GM18526 (cell line): ENCODE measurements around the gene PRR22.

Source experiments
- POLR2A ChIP-seq: IDR thresholded peaks from 3 replicates; pipeline ENCODE4 v1.6.1; 2011; ENCODE audit not compliant: insufficient read length; ENCODE audit errors: extremely low read depth

PRR22 gene

DNA sequence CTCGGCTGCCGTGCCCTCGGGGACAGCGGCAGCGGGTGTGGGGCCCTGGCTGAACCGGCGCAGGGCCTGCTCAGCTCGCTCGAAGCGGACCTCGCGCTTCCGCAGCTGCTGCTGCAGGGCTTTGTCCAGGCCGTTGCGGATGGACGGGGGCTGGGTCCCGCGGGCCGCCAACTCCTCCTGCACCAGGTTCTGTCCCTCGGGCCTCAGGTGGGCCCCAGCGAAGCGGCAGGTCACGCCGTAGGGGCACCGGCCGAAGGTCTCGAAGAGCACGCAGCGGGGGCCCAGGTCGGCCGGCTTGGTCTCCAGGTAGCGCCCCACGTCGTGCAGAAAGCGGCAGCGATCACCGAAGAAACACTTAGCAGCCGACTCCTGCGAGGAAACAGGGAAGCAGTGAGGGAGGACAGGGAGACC is 4.8 kb upstream of the PRR22 start:
- TF ChIP-seq POLR2A, result no peak

DNA sequence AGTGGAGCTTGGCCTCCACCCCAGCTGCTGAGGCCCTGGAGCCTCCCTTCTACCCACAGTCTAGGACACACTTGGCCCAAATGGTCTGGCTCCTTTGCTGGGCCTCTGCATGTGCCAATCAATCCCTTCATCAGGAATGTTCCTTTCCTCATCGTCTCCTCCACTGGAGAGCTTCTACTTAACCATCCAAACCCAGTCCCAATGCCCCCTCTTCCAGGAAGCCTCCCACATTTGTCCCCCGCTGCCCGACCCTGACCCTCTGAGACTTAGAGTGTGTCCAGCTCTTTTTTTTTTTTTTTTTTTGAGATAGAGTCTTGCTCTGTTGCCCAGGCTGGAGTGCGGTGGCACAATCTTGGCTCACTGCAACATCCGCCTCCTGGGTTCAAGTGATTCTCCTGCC is 3.9 kb upstream of the PRR22 start:
- no peak for TF ChIP-seq POLR2A

DNA sequence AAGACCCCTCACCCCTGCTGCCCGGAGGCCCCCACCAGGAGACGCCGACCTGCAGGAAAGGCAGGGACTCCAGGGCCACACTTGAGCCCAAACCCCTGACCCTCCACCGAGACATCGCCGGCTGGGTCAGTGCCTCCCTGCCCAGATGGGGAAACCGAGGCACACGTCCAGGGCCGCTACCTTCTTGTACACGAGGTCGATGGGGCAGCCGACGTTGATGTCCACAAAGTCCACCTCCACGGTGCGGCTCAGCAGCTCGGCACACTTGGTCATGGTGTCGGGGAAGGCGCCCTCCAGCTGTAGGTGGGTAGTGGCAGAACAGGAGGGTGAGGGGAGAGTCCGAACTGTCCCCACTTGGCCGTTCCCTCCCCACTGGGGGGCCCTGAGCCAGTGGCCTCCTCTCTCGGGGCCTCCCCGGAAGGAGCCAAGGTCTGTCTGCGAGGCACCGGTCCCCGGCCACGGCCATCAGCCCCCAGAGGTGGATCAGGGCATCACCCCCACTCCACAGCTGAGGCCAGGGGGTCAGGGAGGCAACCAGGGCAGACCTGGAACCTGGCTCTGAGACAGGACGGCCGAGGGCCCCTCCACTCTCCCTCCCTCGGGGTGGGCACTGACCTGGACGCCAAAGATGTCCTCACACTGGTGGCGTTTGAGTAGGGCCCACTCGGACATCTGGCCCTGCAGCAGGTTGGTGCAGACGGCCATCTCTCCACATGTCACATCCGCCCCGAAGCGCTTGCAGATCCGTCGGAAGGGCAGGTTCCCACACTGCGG is 3.0 kb upstream of the PRR22 start:
- no peak for TF ChIP-seq POLR2A

DNA sequence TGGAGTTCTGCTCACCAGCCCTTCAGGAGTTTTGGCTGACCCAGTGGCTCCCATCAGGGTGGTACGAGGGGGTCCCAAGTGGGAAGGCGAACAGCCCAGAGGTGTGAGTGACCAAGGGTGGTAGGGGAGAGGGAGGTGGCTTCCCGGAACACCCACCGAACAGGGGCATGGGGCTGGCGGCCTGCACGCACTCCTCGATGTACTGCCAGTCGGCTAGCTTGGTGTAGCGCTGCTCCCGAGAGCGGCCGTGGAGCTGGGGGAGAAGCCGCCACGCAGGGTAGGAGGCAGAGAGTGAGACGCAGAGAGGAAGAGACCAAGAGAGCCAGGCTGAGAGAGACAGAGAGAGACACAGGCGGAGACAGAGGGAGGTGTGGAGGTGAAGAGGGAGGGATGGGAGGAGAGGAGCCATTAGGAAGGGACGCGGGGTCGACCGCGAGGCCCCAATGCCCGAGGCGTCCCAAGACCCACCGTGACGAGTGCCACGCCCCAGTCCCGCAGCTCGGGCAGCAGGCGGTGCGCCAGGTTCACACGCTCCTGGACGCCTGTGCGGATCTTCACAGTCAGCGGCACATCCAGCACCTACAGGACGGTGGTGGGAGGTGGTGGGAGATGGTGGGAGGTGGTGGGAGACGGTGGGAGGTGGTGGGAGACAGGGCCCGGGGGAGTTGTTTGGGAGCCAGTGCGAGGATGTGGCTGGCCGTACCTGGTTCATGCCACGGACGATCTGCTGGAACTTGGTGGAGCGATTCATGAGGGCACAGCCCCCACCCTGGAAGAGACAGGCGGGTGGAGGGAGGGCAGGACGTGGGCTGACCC is 2.3 kb upstream of the PRR22 start:
- TF ChIP-seq POLR2A, result no peak

DNA sequence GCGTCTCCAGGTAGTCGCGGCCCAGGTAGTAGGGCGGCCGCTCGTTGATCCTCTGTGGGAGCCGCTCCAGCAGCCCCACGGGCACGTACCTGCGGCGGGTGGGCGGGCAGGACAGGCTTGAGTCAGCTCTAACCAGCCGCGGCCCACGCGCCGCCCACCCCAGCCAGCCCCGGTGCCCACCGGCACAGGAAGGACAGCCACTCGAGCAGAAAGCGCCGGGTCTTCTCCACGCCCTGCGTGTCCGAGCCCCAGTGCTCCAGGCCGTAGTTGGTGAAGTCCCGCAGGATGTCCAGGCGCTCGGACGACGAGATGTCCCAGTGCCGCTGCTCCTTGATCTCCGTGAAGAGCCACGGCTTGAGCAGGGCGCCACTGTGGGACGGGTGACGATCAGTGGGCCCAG is 877 bp upstream of the PRR22 start:
- TF ChIP-seq POLR2A, result no peak

DNA sequence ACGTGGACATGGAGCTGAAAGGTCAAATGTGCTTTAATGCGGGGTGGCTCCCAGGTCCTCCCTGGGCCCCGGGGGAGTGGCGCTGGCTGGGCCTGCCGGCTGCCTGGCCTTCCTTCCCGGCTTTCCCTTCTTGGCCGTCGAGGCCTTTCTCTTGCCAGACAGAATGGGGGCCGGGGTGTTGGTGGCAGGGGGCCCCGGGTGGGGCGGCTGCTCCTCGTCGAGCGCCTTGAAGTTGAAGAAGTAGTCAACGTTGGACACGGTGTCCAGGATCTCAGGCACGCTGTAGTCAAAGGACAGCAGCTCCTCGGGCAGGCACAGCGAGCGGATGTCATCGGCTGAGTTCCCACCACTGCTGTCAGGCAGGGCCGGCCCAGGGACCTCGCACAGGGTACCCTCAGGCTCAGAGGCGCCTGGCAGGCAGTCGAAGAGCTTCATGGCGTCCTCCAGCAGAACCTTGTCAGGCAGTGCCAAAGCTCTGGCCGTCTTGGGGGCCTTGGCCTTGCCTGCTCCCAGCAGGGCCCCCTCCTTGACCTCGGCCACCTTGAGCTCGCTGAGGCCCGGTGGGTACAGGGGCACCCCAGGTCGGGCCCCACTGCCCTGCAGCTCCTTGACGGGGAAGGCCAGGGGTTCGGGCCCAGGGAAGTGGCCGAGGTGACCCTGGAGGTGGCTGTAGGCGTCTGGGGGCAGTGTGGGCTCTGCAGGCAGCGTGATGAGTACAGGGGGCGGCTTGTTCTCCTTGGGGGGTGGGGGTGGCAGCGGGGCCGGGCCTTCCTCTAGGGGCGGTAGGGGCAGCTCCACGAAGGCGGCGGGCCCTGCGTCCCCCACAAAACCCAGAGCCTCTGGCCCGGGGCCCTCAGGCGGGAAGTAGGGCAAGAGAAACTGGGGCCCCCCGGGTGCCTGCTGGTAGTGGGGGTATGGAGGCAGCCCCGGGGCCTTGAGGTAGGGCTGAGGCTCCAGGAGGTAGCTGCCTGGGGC is 1.3 kb downstream of the PRR22 start:
- no peak for TF ChIP-seq POLR2A

DNA sequence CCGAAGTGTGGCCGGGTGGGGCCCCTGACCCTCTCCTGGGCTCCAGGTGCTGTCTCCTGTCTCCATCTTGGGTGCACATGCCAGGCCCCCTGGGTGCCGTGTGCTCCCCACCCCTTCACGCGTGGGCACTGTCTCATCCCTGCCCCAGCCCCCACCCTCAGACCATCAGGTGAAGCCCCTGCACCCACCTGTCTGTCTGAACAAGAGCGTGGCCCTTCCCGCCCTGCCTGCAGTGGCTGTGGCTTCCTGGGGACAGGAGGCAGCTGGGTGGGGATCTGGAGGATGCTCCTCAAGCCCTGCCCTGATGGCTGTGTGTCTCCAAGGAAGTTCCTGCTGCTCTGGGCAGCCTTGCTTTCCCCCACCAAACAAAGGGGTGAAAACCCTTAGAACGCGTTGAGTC is 2.2 kb downstream of the PRR22 start:
- TF ChIP-seq POLR2A, result no peak

DNA sequence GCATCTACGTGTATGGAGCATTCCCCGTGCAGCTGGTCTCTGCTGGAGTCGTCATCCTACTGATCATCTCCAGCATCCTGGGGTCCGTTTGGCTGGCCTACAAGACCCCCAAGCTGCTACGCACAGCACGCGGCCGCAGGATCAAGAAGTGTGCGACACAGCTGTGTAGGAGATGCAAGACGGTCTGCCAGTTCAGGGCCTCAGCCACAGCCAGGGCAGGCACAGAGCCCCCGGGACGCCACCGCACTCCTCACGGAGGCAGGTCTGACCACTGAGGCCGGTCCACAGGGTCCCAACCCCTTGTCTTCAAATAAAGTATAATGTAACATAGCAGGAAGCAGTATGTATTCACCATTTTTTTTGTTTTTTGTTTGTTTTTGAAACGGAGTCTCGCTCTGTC is 6.1 kb downstream of the PRR22 start:
- no peak for TF ChIP-seq POLR2A

DNA sequence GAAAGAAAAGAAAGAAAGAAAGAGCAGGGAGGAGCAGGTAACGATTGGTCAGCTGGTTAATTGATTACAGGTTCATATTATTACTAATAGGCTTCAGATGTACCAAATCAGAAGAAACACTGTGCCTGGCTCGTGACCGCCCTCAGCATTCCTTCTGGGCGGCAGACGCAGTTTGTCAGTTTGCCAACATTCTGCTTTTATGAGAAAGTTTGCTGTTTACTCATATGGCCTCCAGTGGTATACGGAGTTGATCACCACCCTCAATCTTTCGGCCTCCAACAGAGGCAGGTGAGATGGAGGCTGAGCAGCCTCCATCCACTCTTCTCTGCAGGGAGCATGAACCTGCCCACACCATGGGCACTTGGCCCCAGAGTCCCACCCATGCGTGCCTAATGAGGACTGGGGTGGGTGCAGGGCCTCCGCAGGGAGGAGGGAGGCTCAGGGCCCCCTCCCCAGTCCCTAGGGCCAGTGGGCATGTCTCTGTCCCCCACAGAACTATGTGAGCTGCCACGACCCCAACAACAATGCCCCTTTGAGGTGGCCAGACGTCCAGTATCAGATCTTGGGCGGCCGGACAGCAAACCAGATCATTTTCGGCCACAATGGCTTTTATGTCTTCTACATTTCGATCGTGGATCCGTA is 8.8 kb downstream of the PRR22 start:
- TF ChIP-seq POLR2A, result no peak

DNA sequence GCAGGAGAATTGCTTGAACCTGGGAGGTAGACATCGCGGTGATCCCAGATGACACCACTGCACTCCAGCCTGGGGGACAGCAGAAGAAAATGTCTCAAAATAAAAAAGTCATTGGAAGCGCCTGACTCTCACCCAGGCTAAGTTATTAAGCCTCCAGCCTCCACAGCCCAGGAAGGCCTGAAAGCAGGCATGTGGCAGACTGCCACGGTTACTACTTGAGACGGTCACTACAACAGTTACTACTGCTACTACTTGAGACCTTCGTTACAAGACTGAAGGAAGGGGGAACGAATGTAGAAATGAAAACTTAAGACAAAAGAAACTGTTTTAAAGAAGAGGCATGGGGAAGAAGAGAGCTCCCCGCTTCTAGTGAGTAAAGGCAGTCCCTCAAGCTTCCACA is 9.6 kb downstream of the PRR22 start:
- TF ChIP-seq POLR2A, result no peak

DNA sequence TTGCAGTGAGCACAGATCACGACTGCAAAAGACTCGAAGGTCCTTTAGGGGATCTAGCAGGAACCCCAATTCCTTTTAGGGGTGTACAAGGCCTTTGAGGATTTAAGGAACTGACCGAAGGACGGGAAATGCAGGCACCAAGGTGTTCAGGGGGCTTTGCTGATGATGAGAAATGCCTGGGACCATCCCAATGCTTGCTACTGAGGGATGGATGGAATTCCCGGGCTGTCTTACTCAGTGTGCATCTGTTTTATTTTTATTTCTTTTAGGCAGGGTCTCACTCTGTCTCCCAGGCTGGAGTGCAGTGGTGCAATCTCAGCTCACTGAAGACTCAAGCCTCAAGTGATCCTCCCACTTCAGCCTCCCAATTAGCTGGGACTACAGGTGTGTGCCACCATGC is 11.3 kb downstream of the PRR22 start:
- no peak for TF ChIP-seq POLR2A

DNA sequence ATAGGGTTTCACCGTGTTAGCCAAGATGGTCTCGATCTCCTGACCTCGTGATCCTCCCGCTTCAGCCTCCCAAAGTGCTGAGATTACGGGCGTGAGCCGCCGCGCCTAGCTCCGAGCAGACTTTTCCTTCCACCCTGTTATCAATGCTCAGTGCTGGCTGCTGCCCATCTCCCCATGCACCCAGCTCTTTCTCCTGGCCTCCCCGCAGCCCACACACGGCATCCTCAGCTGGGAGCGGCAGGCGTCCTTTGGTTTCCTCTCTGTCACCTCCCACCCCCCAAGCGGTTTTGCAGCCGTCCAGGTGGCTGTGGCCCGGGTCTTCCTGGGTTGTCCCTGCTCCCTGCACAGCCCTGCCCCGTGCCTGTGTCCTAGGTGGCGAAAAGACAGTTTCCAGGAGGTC is 12.1 kb downstream of the PRR22 start:
- no peak for TF ChIP-seq POLR2A

DNA sequence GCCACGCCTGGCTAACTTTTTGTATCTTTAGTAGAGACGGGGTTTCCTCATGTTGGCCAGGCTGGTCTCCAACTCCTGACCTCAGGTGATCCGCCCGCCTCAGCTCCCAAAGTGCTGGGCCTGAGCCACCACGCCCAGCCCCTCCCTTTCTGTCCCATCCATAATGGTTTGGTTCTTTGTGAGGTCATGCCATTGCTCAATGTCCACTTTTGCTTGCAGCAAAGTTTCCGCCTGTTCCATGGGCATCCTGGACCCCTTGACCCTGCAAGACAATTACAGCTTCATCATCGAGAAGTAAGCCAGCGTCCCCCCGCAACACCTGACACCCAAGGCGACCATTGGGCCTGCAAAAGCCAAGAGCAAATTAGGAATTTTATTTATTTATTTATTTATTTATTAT is 16.6 kb downstream of the PRR22 start:
- TF ChIP-seq POLR2A, result no peak

DNA sequence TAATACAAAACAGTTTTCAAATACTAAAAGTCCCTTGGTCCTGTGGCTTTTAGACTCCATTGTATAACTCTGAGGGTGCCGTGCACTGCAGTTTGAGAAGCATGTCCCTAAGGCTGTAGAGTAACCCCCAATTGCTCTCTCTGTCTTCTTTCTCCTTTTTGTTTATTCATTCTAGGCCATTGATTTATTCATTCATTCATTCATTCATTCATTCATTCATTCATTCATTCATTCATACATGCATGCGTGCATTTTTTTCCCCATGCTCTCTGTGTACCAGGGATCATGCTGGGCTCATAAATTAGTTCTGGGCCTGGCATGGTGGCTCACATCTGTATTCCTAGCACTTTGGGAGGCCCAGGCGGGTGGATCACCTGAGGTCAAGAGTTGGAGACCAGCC is 19.3 kb downstream of the PRR22 start:
- no peak for TF ChIP-seq POLR2A

DNA sequence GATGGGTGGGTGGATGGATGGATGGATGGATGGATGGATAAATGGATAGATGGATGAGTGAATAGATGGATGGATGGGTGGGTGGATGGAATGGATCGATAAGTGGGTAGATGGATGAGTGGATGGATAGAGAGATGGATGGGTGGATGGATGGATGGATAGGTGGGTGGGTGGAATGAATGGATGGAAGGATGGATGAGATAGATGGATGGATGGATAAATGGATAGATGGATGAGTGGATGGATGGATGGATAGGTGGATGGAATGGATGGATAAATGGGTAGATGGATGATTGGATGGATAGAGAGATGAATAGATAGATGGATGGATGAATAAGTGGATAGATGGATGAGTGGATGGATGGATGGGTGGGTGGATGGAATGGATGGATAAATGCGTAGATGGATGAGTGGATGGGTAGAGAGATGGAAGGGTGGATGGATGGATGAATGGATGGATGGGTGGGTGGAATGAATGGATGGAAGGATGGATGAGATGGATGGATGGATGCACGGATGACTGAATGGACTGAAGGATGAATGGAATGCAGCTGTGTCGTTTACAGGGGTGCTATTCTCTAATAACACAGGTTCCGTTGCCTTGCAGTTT is 21.8 kb downstream of the PRR22 start:
- TF ChIP-seq POLR2A, result no peak

DNA sequence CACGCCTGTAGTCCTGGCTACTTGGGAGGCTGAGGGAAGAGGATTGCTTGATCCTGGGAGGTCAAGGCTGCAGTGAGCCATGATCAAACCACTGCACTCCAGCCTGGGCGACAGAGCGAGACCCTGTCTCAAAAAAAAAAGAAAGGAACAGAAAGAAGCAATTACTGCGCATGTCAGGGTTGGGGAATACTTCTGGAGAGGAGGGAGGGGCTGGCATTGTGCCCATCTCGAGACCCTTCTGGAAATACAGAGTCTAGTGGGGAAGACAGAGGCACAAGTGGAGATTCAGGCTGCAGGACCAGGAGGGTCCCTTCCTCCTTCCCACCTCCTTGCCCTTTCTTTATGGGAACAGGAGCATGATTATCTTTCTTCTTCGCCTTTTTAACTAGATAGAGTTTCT is 30.8 kb downstream of the PRR22 start:
- no peak for TF ChIP-seq POLR2A
